Trophoblast cell (in vitro differentiated cells and primary cell): ENCODE results near the gene YLPM1.

ENCODE experiments used
- DNase-seq, 2 donors: peaks; one replicate each; pipeline ENCODE4 v3.0.0-alpha.2; 2016
- H2AFZ ChIP-seq: 2 replicates; pipeline ENCODE4 v1.6.1; 2013; ENCODE audit warnings: low read length, moderate library complexity, mild to moderate bottlenecking; ENCODE audit not compliant: insufficient read depth, poor library complexity
- H2AK5ac ChIP-seq: 2 replicates; pipeline ENCODE4 v1.6.1; 2013; ENCODE audit warnings: mild to moderate bottlenecking, low read length
- H2BK120ac ChIP-seq: 2 replicates; pipeline ENCODE4 v1.6.1; 2013; ENCODE audit warnings: low read length, mild to moderate bottlenecking, moderate library complexity; ENCODE audit not compliant: insufficient read depth, poor library complexity
- H2BK12ac ChIP-seq: 2 replicates; pipeline ENCODE4 v1.6.1; 2013; ENCODE audit warnings: mild to moderate bottlenecking, low read length, moderate library complexity
- H2BK5ac ChIP-seq: 2 replicates; pipeline ENCODE4 v1.6.1; 2013; ENCODE audit warnings: low read length, low read depth, moderate library complexity, mild to moderate bottlenecking; ENCODE audit not compliant: poor library complexity
- H3K14ac ChIP-seq: 2 replicates; pipeline ENCODE4 v1.6.1; 2013; ENCODE audit warnings: mild to moderate bottlenecking, low read length
- H3K18ac ChIP-seq: 2 replicates; pipeline ENCODE4 v1.6.1; 2013; ENCODE audit warnings: mild to moderate bottlenecking, low read length
- H3K23ac ChIP-seq: 2 replicates; pipeline ENCODE4 v1.6.1; 2013; ENCODE audit warnings: low read length
- H3K27ac ChIP-seq: 2 replicates; pipeline ENCODE4 v1.5.1; 2013; ENCODE audit warnings: low read depth, mild to moderate bottlenecking, inconsistent platforms, low read length, moderate library complexity
- H3K27me3 ChIP-seq: 2 replicates; pipeline ENCODE4 v1.6.1; 2013; ENCODE audit warnings: inconsistent platforms, mild to moderate bottlenecking, low read length, moderate library complexity; ENCODE audit not compliant: insufficient read depth
- H3K36me3 ChIP-seq, 2 experiments: 1 replicate in 1 of 2; 2 replicates in 1 of 2; pipeline ENCODE4 v1.6.1; 2013; ENCODE audit warnings: low read length in 2 of 2, mild to moderate bottlenecking in 2 of 2, moderate library complexity in 1 of 2; ENCODE audit not compliant: insufficient read depth in 2 of 2, control insufficient read depth in 1 of 2
- H3K4ac ChIP-seq: 2 replicates; pipeline ENCODE4 v1.6.1; 2013; ENCODE audit warnings: low read depth, mild to moderate bottlenecking, low read length, moderate library complexity
- H3K4me1 ChIP-seq, 2 experiments: 1 replicate in 1 of 2; 2 replicates in 1 of 2; pipeline ENCODE4 v1.6.1; 2013; ENCODE audit warnings: low read length in 2 of 2, mild to moderate bottlenecking in 2 of 2, moderate library complexity in 1 of 2; ENCODE audit not compliant: insufficient read depth in 2 of 2, control insufficient read depth in 1 of 2
- H3K4me2 ChIP-seq: 2 replicates; pipeline ENCODE4 v1.6.1; 2013; ENCODE audit warnings: inconsistent platforms, mild to moderate bottlenecking, low read length, moderate library complexity
- H3K4me3 ChIP-seq: 2 replicates; pipeline ENCODE4 v1.5.1; 2013; ENCODE audit warnings: mild to moderate bottlenecking, low read depth, low read length, inconsistent platforms
- H3K79me1 ChIP-seq: one replicate; pipeline ENCODE4 v1.6.1; 2013; ENCODE audit warnings: low read length
- H3K79me2 ChIP-seq: 2 replicates; pipeline ENCODE4 v1.6.1; 2013; ENCODE audit warnings: low read length, mild to moderate bottlenecking; ENCODE audit not compliant: control insufficient read depth, insufficient read depth, poor library complexity
- H3K9ac ChIP-seq: 2 replicates; pipeline ENCODE4 v1.6.1; 2013; ENCODE audit warnings: mild to moderate bottlenecking, low read length
- H3K9me3 ChIP-seq: 2 replicates; pipeline ENCODE4 v1.6.1; 2013; ENCODE audit warnings: low read depth, mild to moderate bottlenecking, control low read depth, inconsistent platforms, low read length; ENCODE audit not compliant: insufficient read depth
- H4K12ac ChIP-seq: 2 replicates; pipeline ENCODE4 v1.6.1; 2013; ENCODE audit warnings: low read depth, mild to moderate bottlenecking, low read length, moderate library complexity
- H4K8ac ChIP-seq: 2 replicates; pipeline ENCODE4 v1.6.1; 2013; ENCODE audit warnings: low read depth, mild to moderate bottlenecking, low read length, moderate library complexity
- H4K91ac ChIP-seq: one replicate; pipeline ENCODE4 v1.6.1; 2013; ENCODE audit warnings: low read depth, mild to moderate bottlenecking, low read length, moderate library complexity
- WGBS: extraction: QIAGEN DNeasy Blood & Tissue Kit; methylation state at CpG from one replicate; pipeline ENCODE4 v1.1.7; 2013; ENCODE audit warnings: missing lambda C conversion rate; ENCODE audit not compliant: insufficient read length, insufficient coverage; ENCODE audit errors: extremely low coverage; 5-methylcytosine and 5-hydroxymethylcytosine counted together

The YLPM1 gene

DNA sequence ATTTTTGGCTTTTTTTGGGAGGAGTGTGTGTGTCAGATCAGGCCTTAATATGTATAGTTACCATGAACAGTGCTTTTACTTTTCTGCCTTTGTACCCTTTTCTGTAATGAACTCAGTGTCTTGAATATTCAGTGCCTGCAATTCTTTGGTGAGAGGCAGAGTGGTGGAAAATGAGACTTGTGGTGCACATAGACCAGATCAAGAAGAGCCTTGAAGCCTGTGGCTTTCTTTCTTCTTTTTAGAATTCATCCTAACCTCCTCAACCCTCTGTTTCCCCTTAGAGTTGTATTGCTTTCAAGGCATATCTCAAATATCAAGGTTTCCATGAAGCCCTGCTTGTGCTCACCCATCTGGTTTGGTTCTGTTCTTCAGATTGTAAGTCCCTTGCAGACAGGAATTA lies 2.6 kb downstream of the YLPM1 start:
- Histone ChIP-seq H4K12ac (no peak overlapping the region), H3K36me3 (no peaks in the 10 kb centered on the region), H3K18ac (no peak overlapping the region), H3K9me3 (no peaks in the 10 kb centered on the region), H4K8ac (no peak overlapping the region), H3K79me2 (peaks cover 9% of the 10 kb centered on the region), H3K4me1 (no peaks in the 10 kb centered on the region), H2BK120ac (no peak overlapping the region), H3K23ac (no peak overlapping the region), H3K4me3 (no peak overlapping the region), H2BK12ac (no peak overlapping the region), H3K27ac (no peak overlapping the region), H2AK5ac (no peak overlapping the region), H3K14ac (no peak overlapping the region), H3K9ac (no peak overlapping the region), H3K4me2 (peak overlapping the region; percentile 50), H3K79me1 (peaks cover 7% of the 10 kb centered on the region), H4K91ac (no peak overlapping the region), H3K27me3 (no peaks in the 10 kb centered on the region), H2AFZ (no peak overlapping the region), H3K4ac (peak overlapping the region; percentile 12), H2BK5ac (no peak overlapping the region)
- no peak for DNase-seq

DNA sequence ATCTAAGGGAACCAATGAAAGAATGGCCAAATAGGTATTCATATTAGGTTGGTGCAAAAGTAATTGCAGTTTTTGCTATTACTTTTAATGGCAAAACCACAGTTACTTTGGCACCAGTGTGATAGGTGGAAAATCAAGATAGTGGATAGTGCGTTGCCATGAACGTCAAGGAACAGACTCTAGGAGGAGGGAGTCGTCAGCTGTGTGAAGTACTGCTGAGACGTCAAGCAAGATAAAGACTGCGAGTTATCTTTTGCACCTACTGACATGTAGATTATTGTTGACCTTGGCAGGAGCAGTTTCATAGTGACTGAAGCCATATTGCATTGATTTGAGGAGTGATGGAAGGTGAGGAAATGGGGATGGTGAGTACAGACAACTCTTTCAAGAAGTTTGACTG lies 8.3 kb downstream of the YLPM1 start:
- DNase-seq = no peak
- Histone ChIP-seq H3K79me2 (no peaks in the 10 kb centered on the region), H2AFZ (no peak overlapping the region), H3K23ac (no peak overlapping the region), H4K91ac (no peak overlapping the region), H4K8ac (no peak overlapping the region), H3K14ac (no peak overlapping the region), H2BK12ac (no peak overlapping the region), H2AK5ac (no peak overlapping the region), H3K18ac (no peak overlapping the region), H3K4me2 (no peak overlapping the region), H3K9me3 (no peaks in the 10 kb centered on the region), H3K27ac (no peak overlapping the region), H3K79me1 (no peaks in the 10 kb centered on the region), H4K12ac (no peak overlapping the region), H3K27me3 (no peaks in the 10 kb centered on the region), H3K4ac (no peak overlapping the region), H2BK5ac (no peak overlapping the region), H3K9ac (no peak overlapping the region), H3K4me3 (no peak overlapping the region), H3K36me3 (peaks cover 2 to 4% of the 10 kb centered on the region in 2 experiments), H2BK120ac (no peak overlapping the region), H3K4me1 (no peaks in the 10 kb centered on the region)
- WGBS = no CpG with 5 or more reads among the region's 5 CpGs

DNA sequence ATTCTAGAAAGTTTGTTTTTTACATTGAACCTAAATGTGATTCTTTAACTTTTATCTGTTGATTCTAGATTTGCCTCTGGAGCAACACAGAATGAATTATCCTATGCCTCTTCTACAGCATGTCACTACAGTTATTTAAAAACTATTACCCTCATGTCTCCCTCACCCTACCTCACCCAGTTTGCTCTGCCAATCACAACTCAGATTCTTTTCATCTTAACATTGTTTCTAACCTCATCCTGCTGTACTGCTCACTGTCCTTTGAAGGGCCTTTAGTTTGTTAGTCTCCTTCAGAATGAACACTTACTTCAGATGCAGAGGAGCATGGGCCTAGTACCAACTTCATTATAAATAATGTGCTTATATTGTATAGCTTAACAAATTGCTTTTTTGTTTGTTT lies 21.5 kb downstream of the YLPM1 start:
- no peak overlapping the region for H4K91ac ChIP-seq
- no peaks in the 10 kb centered on the region for H3K4me1 ChIP-seq
- H2BK120ac ChIP-seq = no peak overlapping the region
- no peak overlapping the region for H4K8ac ChIP-seq
- H3K9ac ChIP-seq = no peak overlapping the region
- no peak overlapping the region for H3K4ac ChIP-seq
- no peaks in the 10 kb centered on the region for H3K9me3 ChIP-seq
- no peak overlapping the region for H2BK12ac ChIP-seq
- DNase-seq = no peak
- peaks cover 24 to 31% of the 10 kb centered on the region in 2 experiments for H3K36me3 ChIP-seq
- H2AK5ac ChIP-seq = no peak overlapping the region
- H3K23ac ChIP-seq = no peak overlapping the region
- H2BK5ac ChIP-seq = no peak overlapping the region
- H4K12ac ChIP-seq = no peak overlapping the region
- no peaks in the 10 kb centered on the region for H3K27me3 ChIP-seq
- no peak overlapping the region for H3K4me3 ChIP-seq
- no peak overlapping the region for H3K14ac ChIP-seq
- no peaks in the 10 kb centered on the region for H3K79me2 ChIP-seq
- no peak overlapping the region for H3K4me2 ChIP-seq
- H3K18ac ChIP-seq = no peak overlapping the region
- no peak overlapping the region for H2AFZ ChIP-seq
- H3K79me1 ChIP-seq = no peaks in the 10 kb centered on the region
- H3K27ac ChIP-seq = no peak overlapping the region

- Histone ChIP-seq H3K79me2 (no peaks in the 10 kb centered on the region), H2AFZ (no peak overlapping the region), H3K4me3 (no peak overlapping the region), H2BK5ac (no peak overlapping the region), H2BK12ac (no peak overlapping the region), H3K18ac (no peak overlapping the region), H3K9me3 (no peaks in the 10 kb centered on the region), H3K27me3 (no peaks in the 10 kb centered on the region), H3K14ac (no peak overlapping the region), H2AK5ac (no peak overlapping the region), H3K4ac (no peak overlapping the region), H3K79me1 (no peaks in the 10 kb centered on the region), H3K23ac (no peak overlapping the region), H4K91ac (no peak overlapping the region), H3K4me1 (no peaks in the 10 kb centered on the region), H3K9ac (no peak overlapping the region), H2BK120ac (no peak overlapping the region), H3K36me3 (peaks cover 20 to 28% of the 10 kb centered on the region in 2 experiments), H3K4me2 (no peak overlapping the region), H3K27ac (no peak overlapping the region), H4K8ac (no peak overlapping the region), H4K12ac (no peak overlapping the region)
- DNase-seq = no peak
- WGBS = no CpG with 5 or more reads among the region's 1 CpG
Observed at GRCh38 chr14:74785056-74785613, 22.0 kb downstream of the YLPM1 start.
